ENCODE data around the gene DNAAF5.

Gene DNAAF5

GRCh38 chr7:726084-726853, at the start of gene DNAAF5:
DNAAF5 (plus strand) TSS chr7:726699; CDS start chr7:726721, 22 bp downstream.
- DNase-seq = peak; percentile 91

DNA sequence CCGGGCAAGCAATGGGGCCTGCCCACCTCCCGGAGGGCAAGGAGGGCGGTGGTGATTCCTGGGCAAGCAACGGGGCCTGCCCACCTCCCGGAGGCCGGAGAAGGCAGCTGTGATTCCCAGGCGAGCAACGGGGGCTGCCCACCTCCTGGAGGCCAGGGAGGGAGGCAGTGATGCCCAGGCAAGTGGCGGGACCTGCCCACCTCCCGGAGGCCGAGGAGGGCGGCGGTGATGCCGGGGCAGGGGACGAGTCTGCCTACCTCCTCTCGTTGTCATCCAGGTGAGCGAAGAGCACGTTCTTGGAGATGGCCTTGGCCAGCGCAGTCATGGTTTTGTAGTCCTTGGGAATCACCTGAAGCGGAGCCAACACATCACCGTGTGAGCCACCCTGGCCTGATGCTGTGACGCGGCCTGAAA, 49.5 kb upstream of the DNAAF5 start:
- DNase-seq = no peak

- DNase-seq = no peak
Observed at GRCh38 chr7:680411-681127, 45.9 kb upstream of the DNAAF5 start.

- DNase-seq = no peak
Observed at GRCh38 chr7:681551-682307, 44.8 kb upstream of the DNAAF5 start.

- DNase-seq = no peak
Observed at GRCh38 chr7:682810-683209, 43.7 kb upstream of the DNAAF5 start.

DNA sequence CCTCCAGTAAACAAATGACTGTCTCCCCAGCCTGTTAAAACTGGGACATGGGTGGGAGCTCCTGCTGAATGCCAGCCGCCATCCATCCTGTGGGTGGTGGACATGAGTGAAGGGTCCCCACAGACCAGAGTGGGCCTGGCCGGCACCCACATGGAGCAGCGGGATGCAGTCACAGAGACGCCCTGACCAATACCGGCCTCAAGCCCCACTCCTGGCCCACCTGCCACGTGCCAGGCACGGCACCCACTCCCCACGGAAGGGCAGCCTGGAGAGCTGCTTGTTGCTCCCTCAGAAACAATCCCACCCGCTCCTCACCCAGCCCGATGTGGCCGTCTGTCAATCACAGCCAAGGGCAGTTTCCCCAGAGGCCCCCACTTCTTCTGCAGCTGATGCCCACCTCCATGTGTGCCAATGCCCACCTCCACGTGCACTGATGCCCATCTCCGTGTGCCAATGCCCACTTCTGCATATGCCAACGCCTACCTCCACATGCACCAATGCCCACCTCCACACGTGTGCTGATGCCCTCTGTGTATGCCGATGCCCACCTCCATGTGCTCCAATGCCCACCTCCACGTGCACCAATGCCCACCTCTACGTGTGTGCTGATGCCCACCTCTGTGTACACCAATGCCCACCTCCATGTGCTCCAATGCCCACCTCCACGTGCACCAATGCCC, 42.8 kb upstream of the DNAAF5 start:
- no peak for DNase-seq

DNA sequence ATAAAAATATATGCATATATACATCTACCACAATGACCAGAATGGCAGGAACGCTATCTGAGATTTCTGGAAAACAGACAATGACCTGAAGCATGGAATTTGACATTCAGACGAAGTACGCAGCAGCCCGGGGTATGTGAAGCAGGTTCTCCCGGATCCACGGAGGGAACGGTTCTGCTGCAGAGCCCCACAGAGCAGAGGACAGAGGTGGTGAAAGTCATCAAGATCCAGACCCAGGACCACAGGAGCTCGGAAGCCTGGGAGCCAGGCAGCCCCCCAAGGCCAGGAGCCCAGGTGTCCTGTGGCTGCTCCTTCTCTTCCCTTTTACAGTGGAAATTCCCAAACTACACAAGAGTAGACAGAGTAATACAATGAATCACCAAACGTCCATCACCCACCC, 42.1 kb upstream of the DNAAF5 start:
- DNase-seq = no peak

- DNase-seq = no peak
Observed at GRCh38 chr7:685540-685939, 41.0 kb upstream of the DNAAF5 start.

GRCh38 chr7:690478-691360, 35.8 kb upstream of the DNAAF5 start:
- no peak for DNase-seq

DNA sequence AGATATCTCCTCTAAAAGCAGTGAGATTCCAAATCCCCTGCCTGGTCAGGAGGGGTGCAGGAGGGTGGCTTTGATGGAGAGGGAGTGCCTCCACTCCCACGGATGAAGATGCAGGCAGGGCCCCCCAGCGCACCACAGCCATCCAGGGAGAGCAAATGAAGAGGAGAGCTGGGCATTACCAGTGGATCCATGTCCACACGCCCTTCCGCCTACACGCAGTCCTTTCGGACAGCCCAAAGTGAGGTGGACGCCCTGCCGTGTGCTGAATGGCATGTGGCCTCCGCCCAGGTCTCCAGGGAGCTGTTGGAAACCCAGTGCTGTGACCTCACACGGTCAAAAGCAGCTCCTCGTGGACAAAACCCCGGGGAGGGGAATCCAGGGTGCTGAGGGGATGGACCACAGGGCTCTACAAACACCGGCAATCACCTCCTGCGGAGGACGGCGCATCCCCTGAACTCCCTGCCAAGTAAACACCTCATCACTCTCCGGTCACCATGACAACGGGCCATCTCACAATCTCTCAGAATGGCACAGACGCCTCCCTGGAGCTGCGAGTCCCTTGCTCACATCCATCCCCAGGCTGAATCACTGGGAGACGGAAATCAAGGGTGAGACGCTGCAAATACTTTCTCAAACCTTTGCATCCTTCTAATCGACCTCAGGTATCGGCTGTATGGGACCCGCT, 35.0 kb upstream of the DNAAF5 start:
- no peak for DNase-seq

- no peak for DNase-seq
Observed at GRCh38 chr7:693280-693679, 33.2 kb upstream of the DNAAF5 start.

GRCh38 chr7:696426-696811, 30.1 kb upstream of the DNAAF5 start:
- DNase-seq = no peak

- DNase-seq = no peak
Observed at GRCh38 chr7:696812-697551, 29.5 kb upstream of the DNAAF5 start.

DNA sequence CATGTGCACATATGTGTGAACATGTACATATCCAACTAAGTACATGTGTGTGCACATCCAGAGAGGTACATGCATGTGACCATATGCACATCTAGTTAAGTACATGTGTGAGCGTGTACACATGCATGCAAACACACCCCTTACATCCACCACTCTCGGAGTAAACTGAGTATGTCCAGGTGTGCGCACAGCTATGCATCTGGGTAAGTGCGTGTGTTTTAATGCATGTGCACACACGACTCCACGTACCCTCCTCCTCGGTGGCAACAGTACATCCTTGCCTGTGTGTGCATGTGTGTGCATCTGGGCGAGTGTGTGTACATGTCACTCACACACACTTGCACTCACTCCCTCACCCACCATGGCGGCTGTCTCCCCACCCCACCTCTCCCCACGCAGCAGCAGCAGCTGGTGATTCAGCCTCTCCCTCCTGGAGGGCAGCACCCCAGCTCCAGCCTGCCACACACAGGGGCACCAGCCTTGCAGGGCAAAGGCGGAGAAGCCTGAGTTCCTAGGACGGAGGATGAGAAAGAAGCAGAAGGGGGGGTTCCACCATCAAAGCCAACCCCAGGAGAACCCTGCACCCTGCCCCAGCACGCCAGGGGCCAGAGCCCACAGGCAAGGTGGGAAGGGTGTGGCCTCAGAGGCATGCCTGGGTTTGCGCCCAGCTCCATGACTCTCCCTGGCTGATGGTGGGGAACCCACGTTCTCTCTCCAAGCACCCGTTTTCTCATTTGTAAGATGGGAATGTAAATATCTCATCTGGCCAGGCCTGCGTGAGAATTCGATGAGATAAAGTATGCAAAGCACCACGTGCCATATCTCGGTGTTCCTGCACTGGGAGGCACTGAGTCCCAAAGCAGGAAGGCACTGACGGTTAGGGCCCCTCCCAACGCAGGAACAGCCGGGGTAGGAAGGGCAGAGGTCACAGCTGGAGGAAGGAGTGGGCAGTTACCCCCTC, 27.7 kb upstream of the DNAAF5 start:
- peak; percentile 92 for DNase-seq

GRCh38 chr7:699476-700170, 26.9 kb upstream of the DNAAF5 start:
- DNase-seq = no peak

DNA sequence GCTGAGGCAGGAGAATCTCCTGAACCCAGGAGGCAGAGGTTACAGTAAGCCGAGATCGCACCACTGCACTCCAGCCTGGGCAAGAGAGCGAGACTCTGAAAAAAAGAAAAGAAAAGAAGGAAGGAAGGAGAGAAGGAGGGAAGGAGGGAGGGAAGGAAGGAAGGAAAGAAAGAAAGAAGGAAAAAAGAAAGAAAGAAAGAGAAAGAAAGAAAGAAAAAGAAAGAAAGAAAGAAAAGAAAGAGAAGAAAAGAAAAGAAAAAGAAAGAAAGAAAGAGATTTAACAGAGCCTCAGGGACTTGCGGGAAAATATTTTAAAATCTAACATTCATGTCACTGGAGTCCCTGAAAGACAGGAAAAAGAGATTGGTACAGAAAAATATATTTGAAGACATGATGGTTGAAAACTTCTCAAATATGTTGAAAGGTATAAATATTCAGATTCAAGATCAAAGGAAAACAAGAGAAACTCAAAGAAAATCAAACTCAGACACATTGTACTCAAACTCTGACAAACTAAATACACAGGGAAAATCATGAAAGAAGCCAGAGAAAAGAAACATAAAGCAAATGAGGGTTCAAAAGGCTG, 25.3 kb upstream of the DNAAF5 start:
- DNase-seq = no peak

- DNase-seq = no peak
Observed at GRCh38 chr7:703049-703448, 23.4 kb upstream of the DNAAF5 start.

GRCh38 chr7:706721-707120, 19.8 kb upstream of the DNAAF5 start:
- no peak for DNase-seq
